Measurements from ENCODE around the gene LRBA.

- TF ChIP-seq EP300 (IDR thresholded peaks at IDR 0.05) (no peak), CTCF (IDR thresholded peaks at IDR 0.05) (no peak)
Observed at GRCh38 chr4:150547154-150547838, 467.8 kb downstream of the LRBA start.
